ENCODE measurements around the gene DUOX2. TPM values are rescaled to one million over a fixed set of nuclear protein-coding genes. Genes with fewer than 3 reads are reported as not detected.

The DUOX2 gene
- polyA plus RNA-seq, 1 donor from 2014 or later: not detected

DNA sequence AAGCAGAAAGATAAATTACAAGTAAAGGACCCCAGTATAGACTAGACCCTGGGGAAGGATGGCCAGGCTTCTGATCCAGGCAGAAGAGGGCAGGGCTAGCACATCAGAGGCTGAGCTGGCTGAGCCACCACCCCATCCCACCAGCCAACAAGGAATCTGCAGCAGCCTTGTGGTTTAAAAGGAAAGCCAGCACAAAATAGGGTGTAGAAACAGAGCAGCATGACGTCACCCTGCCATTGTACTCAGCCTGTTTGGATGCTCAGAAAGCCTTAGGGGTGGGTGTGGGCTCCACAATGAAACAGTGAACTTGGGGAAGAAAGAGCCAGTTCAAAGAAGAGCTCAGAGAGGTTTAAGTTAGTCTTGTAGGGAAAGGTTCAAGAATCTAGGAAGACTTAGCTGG lies 44.0 kb upstream of the DUOX2 start:
- Histone ChIP-seq H3K27me3 (ENCODE audit: insufficient read depth, low read depth, low read length) (no peaks in the 10 kb centered on the region), H3K27ac (ENCODE audit: low read length) (no peak overlapping the region), H3K9me2 (ENCODE audit: insufficient read depth, low read length) (no peaks in the 10 kb centered on the region), H3K79me2 (replicated peaks; ENCODE audit: insufficient read depth, low read length) (no peaks in the 10 kb centered on the region), H3K9ac (ENCODE audit: low read length) (no peak overlapping the region), H4K20me1 (ENCODE audit: insufficient read depth) (no peaks in the 10 kb centered on the region), H2AFZ (ENCODE audit: low read depth, low read length) (no peak overlapping the region), H3K9me3 (ENCODE audit: low read length) (no peaks in the 10 kb centered on the region), H3K4me3 (ENCODE audit: low read length) (no peak overlapping the region), H3K4me2 (ENCODE audit: low read length) (no peak overlapping the region), H3K36me3 (ENCODE audit: insufficient read depth, low read length) (no peaks in the 10 kb centered on the region), H3F3A (ENCODE audit: insufficient read depth, low read length, poor library complexity, severe bottlenecking) (no peaks in the 10 kb centered on the region)
- TF ChIP-seq TAF1 (IDR thresholded peaks at IDR 0.05; ENCODE audit: low read depth) (no peak), EP300 (conservative IDR thresholded peaks at IDR 0.05; ENCODE audit: poor library complexity, severe bottlenecking) (no peak)

DNA sequence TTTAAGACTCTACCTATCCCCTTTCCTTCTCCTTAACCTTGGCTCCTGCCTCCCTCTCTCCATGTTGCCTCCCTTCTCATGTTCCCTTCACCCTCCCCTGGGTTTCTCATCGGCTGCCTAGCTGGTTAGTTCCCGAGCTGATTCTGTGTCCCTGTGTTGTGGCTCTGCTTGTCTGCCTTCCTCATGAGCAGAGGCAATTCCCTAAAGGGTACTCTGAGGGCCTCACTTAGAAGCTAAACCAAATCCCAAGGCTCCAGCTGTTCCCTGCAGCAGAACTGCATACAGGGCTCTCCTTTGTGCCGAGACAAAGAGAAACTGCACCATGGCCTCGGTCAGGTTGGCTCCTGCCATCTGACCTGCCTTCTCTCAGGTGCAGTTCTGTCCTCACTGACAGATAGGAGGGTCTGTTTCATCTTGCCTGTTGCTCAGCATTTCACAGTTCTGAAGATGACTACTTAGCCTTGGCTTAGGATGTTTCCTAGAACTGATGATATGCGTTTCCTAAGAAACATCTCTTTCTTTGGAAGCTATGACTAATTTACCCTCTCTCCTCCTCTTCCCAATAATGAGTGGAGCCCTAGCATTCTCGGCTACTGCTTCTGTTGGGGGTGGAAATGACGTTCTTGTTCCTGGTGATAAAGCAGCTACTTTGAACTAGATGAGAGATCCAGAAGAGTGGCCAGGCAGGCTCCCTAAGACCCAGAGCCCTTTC lies 42.9 kb upstream of the DUOX2 start:
- H3K4me3 ChIP-seq (ENCODE audit: low read length): no peak overlapping the region
- no peak overlapping the region for H2AFZ ChIP-seq (ENCODE audit: low read depth, low read length)
- H3K27me3 ChIP-seq (ENCODE audit: insufficient read depth, low read depth, low read length): no peaks in the 10 kb centered on the region
- no peaks in the 10 kb centered on the region for H3K36me3 ChIP-seq (ENCODE audit: insufficient read depth, low read length)
- TF ChIP-seq, protein P1, sequence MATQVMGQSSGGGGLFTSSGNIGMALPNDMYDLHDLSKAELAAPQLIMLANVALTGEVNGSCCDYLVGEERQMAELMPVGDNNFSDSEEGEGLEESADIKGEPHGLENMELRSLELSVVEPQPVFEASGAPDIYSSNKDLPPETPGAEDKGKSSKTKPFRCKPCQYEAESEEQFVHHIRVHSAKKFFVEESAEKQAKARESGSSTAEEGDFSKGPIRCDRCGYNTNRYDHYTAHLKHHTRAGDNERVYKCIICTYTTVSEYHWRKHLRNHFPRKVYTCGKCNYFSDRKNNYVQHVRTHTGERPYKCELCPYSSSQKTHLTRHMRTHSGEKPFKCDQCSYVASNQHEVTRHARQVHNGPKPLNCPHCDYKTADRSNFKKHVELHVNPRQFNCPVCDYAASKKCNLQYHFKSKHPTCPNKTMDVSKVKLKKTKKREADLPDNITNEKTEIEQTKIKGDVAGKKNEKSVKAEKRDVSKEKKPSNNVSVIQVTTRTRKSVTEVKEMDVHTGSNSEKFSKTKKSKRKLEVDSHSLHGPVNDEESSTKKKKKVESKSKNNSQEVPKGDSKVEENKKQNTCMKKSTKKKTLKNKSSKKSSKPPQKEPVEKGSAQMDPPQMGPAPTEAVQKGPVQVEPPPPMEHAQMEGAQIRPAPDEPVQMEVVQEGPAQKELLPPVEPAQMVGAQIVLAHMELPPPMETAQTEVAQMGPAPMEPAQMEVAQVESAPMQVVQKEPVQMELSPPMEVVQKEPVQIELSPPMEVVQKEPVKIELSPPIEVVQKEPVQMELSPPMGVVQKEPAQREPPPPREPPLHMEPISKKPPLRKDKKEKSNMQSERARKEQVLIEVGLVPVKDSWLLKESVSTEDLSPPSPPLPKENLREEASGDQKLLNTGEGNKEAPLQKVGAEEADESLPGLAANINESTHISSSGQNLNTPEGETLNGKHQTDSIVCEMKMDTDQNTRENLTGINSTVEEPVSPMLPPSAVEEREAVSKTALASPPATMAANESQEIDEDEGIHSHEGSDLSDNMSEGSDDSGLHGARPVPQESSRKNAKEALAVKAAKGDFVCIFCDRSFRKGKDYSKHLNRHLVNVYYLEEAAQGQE (IDR thresholded peaks at IDR 0.05; ENCODE audit: borderline replicate concordance): no peak
- TF ChIP-seq EZH2 (IDR thresholded peaks at IDR 0.05; ENCODE audit: borderline replicate concordance, insufficient read depth, low read length, poor library complexity, severe bottlenecking): no peak
- TF ChIP-seq SMC3 (conservative IDR thresholded peaks at IDR 0.05; ENCODE audit: poor library complexity): no peak
- TF ChIP-seq MXI1 (conservative IDR thresholded peaks at IDR 0.05; ENCODE audit: poor library complexity, severe bottlenecking): no peak
- no peak for TF ChIP-seq POLR2AphosphoS5 (IDR thresholded peaks at IDR 0.05)
- TF ChIP-seq EP300 (conservative IDR thresholded peaks at IDR 0.05; ENCODE audit: poor library complexity, severe bottlenecking): no peak
- H3K9me2 ChIP-seq (ENCODE audit: insufficient read depth, low read length): no peaks in the 10 kb centered on the region
- no peaks in the 10 kb centered on the region for H4K20me1 ChIP-seq (ENCODE audit: insufficient read depth)
- H3K27ac ChIP-seq (ENCODE audit: low read length): no peak overlapping the region
- no peaks in the 10 kb centered on the region for H3F3A ChIP-seq (ENCODE audit: insufficient read depth, low read length, poor library complexity, severe bottlenecking)
- no peak overlapping the region for H3K9ac ChIP-seq (ENCODE audit: low read length)
- no peak overlapping the region for H3K4me2 ChIP-seq (ENCODE audit: low read length)
- H3K79me2 ChIP-seq (replicated peaks; ENCODE audit: insufficient read depth, low read length): no peaks in the 10 kb centered on the region
- no peaks in the 10 kb centered on the region for H3K9me3 ChIP-seq (ENCODE audit: low read length)

DNA sequence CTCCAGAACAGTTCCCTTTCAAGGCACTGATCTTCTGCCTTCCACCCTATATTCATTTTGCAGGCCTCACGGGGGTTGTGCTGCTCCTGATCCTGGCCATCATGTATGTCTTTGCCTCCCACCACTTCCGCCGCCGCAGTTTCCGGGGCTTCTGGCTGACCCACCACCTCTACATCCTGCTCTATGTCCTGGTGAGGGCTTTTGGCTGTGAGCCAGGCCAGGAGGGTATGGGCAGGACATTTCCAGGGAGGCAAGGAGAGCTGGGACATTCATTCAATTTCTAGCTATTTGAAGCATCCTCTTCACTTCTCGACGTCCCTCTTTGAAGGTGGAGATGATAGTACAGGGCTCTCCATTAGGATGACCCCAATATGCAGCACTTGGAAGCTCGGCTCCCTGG lies 41.8 kb upstream of the DUOX2 start:
- no peak for TF ChIP-seq POLR2AphosphoS5 (IDR thresholded peaks at IDR 0.05)
- TF ChIP-seq MXI1 (conservative IDR thresholded peaks at IDR 0.05; ENCODE audit: poor library complexity, severe bottlenecking): no peak
- no peak for TF ChIP-seq SMC3 (conservative IDR thresholded peaks at IDR 0.05; ENCODE audit: poor library complexity)
- TF ChIP-seq, protein P2, sequence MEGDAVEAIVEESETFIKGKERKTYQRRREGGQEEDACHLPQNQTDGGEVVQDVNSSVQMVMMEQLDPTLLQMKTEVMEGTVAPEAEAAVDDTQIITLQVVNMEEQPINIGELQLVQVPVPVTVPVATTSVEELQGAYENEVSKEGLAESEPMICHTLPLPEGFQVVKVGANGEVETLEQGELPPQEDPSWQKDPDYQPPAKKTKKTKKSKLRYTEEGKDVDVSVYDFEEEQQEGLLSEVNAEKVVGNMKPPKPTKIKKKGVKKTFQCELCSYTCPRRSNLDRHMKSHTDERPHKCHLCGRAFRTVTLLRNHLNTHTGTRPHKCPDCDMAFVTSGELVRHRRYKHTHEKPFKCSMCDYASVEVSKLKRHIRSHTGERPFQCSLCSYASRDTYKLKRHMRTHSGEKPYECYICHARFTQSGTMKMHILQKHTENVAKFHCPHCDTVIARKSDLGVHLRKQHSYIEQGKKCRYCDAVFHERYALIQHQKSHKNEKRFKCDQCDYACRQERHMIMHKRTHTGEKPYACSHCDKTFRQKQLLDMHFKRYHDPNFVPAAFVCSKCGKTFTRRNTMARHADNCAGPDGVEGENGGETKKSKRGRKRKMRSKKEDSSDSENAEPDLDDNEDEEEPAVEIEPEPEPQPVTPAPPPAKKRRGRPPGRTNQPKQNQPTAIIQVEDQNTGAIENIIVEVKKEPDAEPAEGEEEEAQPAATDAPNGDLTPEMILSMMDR (IDR thresholded peaks at IDR 0.05; ENCODE audit: poor library complexity, severe bottlenecking): no peak
- TF ChIP-seq, protein P1 (IDR thresholded peaks at IDR 0.05; ENCODE audit: borderline replicate concordance): no peak
- no peak for TF ChIP-seq EP300 (conservative IDR thresholded peaks at IDR 0.05; ENCODE audit: poor library complexity, severe bottlenecking)
- no peak for TF ChIP-seq TAF1 (IDR thresholded peaks at IDR 0.05; ENCODE audit: low read depth)
- no peak for TF ChIP-seq RAD21 (conservative IDR thresholded peaks at IDR 0.05)
- TF ChIP-seq EZH2 (IDR thresholded peaks at IDR 0.05; ENCODE audit: borderline replicate concordance, insufficient read depth, low read length, poor library complexity, severe bottlenecking): no peak
- no peaks in the 10 kb centered on the region for H3K9me2 ChIP-seq (ENCODE audit: insufficient read depth, low read length)
- H3K79me2 ChIP-seq (replicated peaks; ENCODE audit: insufficient read depth, low read length): no peaks in the 10 kb centered on the region
- no peaks in the 10 kb centered on the region for H3K27me3 ChIP-seq (ENCODE audit: insufficient read depth, low read depth, low read length)
- no peak overlapping the region for H3K27ac ChIP-seq (ENCODE audit: low read length)
- no peak overlapping the region for H2AFZ ChIP-seq (ENCODE audit: low read depth, low read length)
- H3K4me3 ChIP-seq (ENCODE audit: low read length): no peak overlapping the region
- no peaks in the 10 kb centered on the region for H3K36me3 ChIP-seq (ENCODE audit: insufficient read depth, low read length)
- no peak overlapping the region for H3K4me2 ChIP-seq (ENCODE audit: low read length)
- no peaks in the 10 kb centered on the region for H3F3A ChIP-seq (ENCODE audit: insufficient read depth, low read length, poor library complexity, severe bottlenecking)
- no peaks in the 10 kb centered on the region for H3K9me3 ChIP-seq (ENCODE audit: low read length)
- no peak overlapping the region for H3K9ac ChIP-seq (ENCODE audit: low read length)
- no peaks in the 10 kb centered on the region for H4K20me1 ChIP-seq (ENCODE audit: insufficient read depth)
